Karpas-422 (cell line): ENCODE measurements around the gene LRSAM1. TPM values are rescaled to one million over a fixed set of nuclear protein-coding genes. Genes with fewer than 3 reads are reported as not detected.

Experiments used
- DNase-seq: peaks from one replicate; pipeline ENCODE4 v3.0.0-alpha.2; 2015
- H2AFZ ChIP-seq: fragments of 200-600 bp; sonication (generic); 2 replicates; pipeline ENCODE4 v1.6.1; 2014; ENCODE audit warnings: antibody characterized with exemption, low read length, mixed read lengths
- H3K27ac ChIP-seq: fragments of 200-600 bp; sonication (generic); 2 replicates; pipeline ENCODE4 v1.5.1; 2014; ENCODE audit warnings: mild to moderate bottlenecking, low read length, moderate library complexity
- H3K27me3 ChIP-seq: fragments of 200-600 bp; sonication (generic); 2 replicates; pipeline ENCODE4 v1.6.1; 2014; ENCODE audit warnings: low read length, mixed read lengths
- H3K36me3 ChIP-seq: fragments of 200-600 bp; sonication (generic); 2 replicates; pipeline ENCODE4 v1.6.1; 2014; ENCODE audit warnings: low read length, mixed read lengths; ENCODE audit not compliant: insufficient read depth
- H3K4me1 ChIP-seq: fragments of 200-600 bp; sonication (generic); 2 replicates; pipeline ENCODE4 v1.6.1; 2014; ENCODE audit warnings: mild to moderate bottlenecking, low read length, mixed read lengths
- H3K4me2 ChIP-seq: fragments of 200-600 bp; sonication (generic); 2 replicates; pipeline ENCODE4 v1.6.1; 2014; ENCODE audit warnings: low read length, low read depth, mild to moderate bottlenecking; ENCODE audit not compliant: poor library complexity, severe bottlenecking
- H3K4me3 ChIP-seq: fragments of 200-600 bp; sonication (generic); 2 replicates; pipeline ENCODE4 v1.5.1; 2014; ENCODE audit warnings: mild to moderate bottlenecking, antibody characterized with exemption, low read length, mixed read lengths
- H3K79me2 ChIP-seq: fragments of 200-600 bp; sonication (generic); 2 replicates; pipeline ENCODE4 v1.6.1; 2014; ENCODE audit warnings: mild to moderate bottlenecking, low read length, mixed read lengths
- H3K9ac ChIP-seq: fragments of 200-600 bp; sonication (generic); 2 replicates; pipeline ENCODE4 v1.6.0; 2014; ENCODE audit warnings: low read length
- H3K9me2 ChIP-seq: fragments of 200-600 bp; sonication (generic), shearing (Covaris generic); replicated peaks from 2 replicates; pipeline ENCODE4 v1.6.0; 2014; ENCODE audit warnings: mild to moderate bottlenecking, low read length, moderate library complexity; ENCODE audit not compliant: insufficient read depth
- H3K9me3 ChIP-seq: fragments of 300-700, 200-600 bp; sonication (generic); 2 replicates; pipeline ENCODE4 v1.6.1; 2014; ENCODE audit warnings: low read length, mixed read lengths
- H4K20me1 ChIP-seq: fragments of 200-600 bp; sonication (generic); 2 replicates; pipeline ENCODE4 v1.6.1; 2014; ENCODE audit warnings: mild to moderate bottlenecking, antibody characterized with exemption, low read length, low read depth; ENCODE audit not compliant: insufficient read depth
- total RNA-seq: library from RNA; depleted of rRNA; stranded (reverse); fragments of >200 nt; shearing (Covaris generic); gene quantifications from 2 replicates; pipeline ENCODE4 v1.2.3, GENCODE V29; 2014; ENCODE audit warnings: low replicate concordance

LRSAM1 gene
- total RNA-seq, 1 experiment from 2014 or later: 14.4 TPM

DNA sequence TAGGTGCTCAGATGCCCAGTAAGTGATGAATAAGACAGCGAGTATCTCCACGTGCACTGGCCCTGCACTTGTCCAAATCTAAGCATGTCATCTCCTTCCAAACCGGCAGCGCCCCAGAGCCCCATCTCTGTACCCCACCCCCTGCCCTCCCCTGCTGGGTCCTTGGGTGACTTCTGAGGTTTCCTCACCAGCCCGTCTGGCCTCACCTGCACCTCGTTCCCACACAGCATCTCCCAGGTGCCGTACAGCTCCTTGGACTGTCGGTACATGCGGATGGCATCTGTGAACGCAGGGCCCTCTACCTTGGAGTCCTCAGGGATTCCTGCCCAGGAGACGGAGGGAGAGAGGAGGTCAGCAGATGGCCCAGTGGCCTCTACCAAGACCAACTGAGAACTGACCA, 66.3 kb downstream of the LRSAM1 start:
- DNase-seq: no peak
- H4K20me1 ChIP-seq: no peaks in the 10 kb centered on the region
- no peaks in the 10 kb centered on the region for H3K27me3 ChIP-seq

DNA sequence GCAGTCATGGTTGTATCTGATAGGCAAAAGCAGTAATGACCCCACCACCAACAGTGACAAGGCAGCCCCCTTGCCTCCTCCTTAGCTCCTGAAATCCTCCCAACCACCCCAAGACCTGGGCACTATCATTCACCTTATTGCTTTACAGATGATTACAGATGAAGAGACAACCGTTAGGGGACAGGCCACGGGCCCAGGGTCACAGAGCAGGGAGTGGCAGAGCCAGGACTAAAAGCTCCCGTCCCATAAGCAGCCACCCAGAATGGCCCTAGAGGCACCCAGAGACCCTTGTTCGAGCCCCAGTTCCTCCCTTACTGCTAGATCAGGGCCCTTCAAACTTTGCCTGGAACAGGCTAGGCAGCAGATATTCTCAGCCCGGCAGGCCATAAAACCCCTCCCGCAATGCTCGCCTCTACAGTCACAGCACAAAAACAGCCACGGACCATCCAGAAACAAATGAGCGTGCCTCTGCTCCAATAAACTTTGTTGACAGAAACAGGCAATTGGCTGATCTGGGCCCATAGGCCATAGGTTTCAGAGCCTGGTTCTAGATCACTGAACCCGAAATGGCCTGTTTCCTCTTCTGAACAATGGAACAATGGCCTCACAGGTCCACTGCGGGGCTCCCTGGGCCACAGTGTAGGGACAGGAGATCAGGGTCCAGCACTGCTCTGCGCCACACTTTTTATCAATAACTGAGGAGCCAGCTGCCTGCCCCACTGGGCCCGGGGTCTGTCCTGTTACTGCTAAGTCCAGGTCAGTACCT, 67.0 kb downstream of the LRSAM1 start:
- no peaks in the 10 kb centered on the region for H3K9me2 ChIP-seq
- no peak overlapping the region for H3K4me3 ChIP-seq
- no peaks in the 10 kb centered on the region for H3K27me3 ChIP-seq
- H3K27ac ChIP-seq: no peak overlapping the region
- H3K9me3 ChIP-seq: peaks cover 1% of the 10 kb centered on the region; the same call in 1 of the 2 replicates
- H3K36me3 ChIP-seq: no peaks in the 10 kb centered on the region
- no peak overlapping the region for H3K4me2 ChIP-seq
- H3K4me1 ChIP-seq: no peaks in the 10 kb centered on the region
- H4K20me1 ChIP-seq: no peaks in the 10 kb centered on the region
- no peaks in the 10 kb centered on the region for H3K79me2 ChIP-seq
- no peak for DNase-seq
- no peak overlapping the region for H3K9ac ChIP-seq
- H2AFZ ChIP-seq: no peak overlapping the region

More for the DNA sequence above, 66.3 kb downstream of the LRSAM1 start:
- H3K79me2 ChIP-seq: no peaks in the 10 kb centered on the region
- no peak overlapping the region for H3K9ac ChIP-seq
- H3K4me3 ChIP-seq: no peak overlapping the region
- H2AFZ ChIP-seq: no peak overlapping the region
- no peaks in the 10 kb centered on the region for H3K9me2 ChIP-seq
- H3K9me3 ChIP-seq: no peaks in the 10 kb centered on the region; the same call in 1 of the 2 replicates
- H3K4me1 ChIP-seq: no peaks in the 10 kb centered on the region
- no peak overlapping the region for H3K4me2 ChIP-seq
- H3K36me3 ChIP-seq: no peaks in the 10 kb centered on the region
- H3K27ac ChIP-seq: no peak overlapping the region

- H4K20me1 ChIP-seq: no peaks in the 10 kb centered on the region
- H3K4me2 ChIP-seq: no peak overlapping the region
- H3K9ac ChIP-seq: no peak overlapping the region
- H3K9me2 ChIP-seq: no peaks in the 10 kb centered on the region
- H3K79me2 ChIP-seq: no peaks in the 10 kb centered on the region
- no peaks in the 10 kb centered on the region for H3K27me3 ChIP-seq
- H3K4me3 ChIP-seq: no peak overlapping the region
- no peak overlapping the region for H3K27ac ChIP-seq
- no peaks in the 10 kb centered on the region for H3K4me1 ChIP-seq
- no peak for DNase-seq
- peaks cover 14% of the 10 kb centered on the region; the same call in 1 of the 2 replicates for H3K9me3 ChIP-seq
- no peaks in the 10 kb centered on the region for H3K36me3 ChIP-seq
- no peak overlapping the region for H2AFZ ChIP-seq
Observed at GRCh38 chr9:127519301-127520166, 68.2 kb downstream of the LRSAM1 start.

DNA sequence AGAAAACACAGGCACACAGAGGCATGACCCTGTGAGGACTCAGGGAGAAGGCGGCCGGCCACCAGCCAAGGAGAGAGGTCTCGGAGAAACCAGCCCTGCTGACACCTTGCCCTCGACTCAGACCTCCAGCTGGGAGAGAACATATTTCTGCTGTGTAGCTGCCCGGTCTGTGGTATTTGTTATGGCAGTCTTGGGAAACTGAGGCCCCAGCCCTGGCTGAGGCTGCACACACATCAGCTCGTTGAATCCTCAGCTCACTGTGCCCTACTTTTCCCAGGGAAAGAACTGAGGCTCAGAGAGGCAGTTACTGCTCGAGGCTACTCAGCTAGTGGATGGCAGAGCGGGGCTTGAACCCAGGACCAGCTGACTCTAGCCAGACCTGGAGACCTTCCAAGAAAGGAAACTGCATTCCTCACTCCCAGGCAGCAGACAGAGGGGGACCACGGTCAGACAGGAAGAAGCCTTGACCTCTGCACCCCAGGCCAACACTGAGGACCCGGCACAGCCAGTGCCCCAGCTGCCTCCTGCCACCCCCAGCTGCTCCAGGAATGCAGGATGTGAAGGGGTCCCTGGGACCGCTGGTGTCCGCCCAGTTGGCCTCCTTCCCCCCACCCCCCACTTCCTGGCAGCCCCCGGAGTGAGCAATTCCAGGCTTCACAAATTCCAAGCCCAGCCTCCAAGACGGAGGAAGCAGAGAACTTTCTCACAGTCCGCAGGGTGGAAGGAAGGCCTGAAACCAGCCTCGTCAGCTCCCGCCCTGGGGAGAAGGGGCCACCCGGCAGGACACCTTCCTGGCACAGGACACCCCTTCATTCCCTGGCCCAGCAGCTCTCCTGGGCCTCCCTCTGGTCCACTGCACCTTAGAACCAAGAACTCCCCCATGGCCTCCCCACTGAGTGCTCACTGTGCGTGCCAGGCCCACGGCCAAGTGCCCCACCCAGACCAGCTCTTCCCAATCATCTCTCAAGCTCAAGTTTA, 69.9 kb downstream of the LRSAM1 start:
- no peaks in the 10 kb centered on the region for H3K4me1 ChIP-seq
- peaks cover 25% of the 10 kb centered on the region for H3K9me3 ChIP-seq
- H3K27ac ChIP-seq: no peak overlapping the region
- H3K79me2 ChIP-seq: no peaks in the 10 kb centered on the region
- H3K4me2 ChIP-seq: no peak overlapping the region
- H2AFZ ChIP-seq: no peak overlapping the region
- no peaks in the 10 kb centered on the region for H3K27me3 ChIP-seq
- H3K9ac ChIP-seq: no peak overlapping the region
- no peaks in the 10 kb centered on the region for H3K36me3 ChIP-seq
- DNase-seq: no peak
- no peaks in the 10 kb centered on the region for H4K20me1 ChIP-seq
- H3K9me2 ChIP-seq: no peaks in the 10 kb centered on the region
- H3K4me3 ChIP-seq: no peak overlapping the region

DNA sequence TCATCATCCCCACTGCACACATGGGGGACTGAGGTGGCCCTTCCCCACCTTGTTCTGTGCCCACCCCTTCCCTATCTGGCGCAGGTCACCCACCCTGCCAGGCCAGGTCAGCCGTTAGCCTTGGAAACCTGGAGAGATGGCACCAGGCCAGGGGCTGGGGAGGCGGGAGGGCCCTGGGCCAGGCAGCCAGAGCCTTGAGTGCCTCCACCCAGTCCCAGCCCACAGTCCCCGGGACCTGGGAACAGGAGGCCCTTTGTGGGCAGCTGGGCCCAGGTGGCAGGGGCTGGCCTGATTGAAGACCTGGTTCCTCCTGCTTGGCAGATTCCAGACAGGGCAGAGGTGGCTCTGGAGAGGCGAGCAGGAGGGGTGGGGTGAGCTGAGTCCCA, 70.6 kb downstream of the LRSAM1 start:
- Histone ChIP-seq H3K4me1 (no peaks in the 10 kb centered on the region), H4K20me1 (no peaks in the 10 kb centered on the region), H3K9ac (no peak overlapping the region), H3K27ac (no peak overlapping the region), H3K79me2 (no peaks in the 10 kb centered on the region), H3K9me3 (peaks cover 25% of the 10 kb centered on the region), H3K27me3 (no peaks in the 10 kb centered on the region), H2AFZ (no peak overlapping the region), H3K4me3 (no peak overlapping the region), H3K9me2 (no peaks in the 10 kb centered on the region), H3K4me2 (no peak overlapping the region), H3K36me3 (no peaks in the 10 kb centered on the region)
- no peak for DNase-seq

- H3K27me3 ChIP-seq: no peaks in the 10 kb centered on the region
- H3K36me3 ChIP-seq: no peaks in the 10 kb centered on the region
- H3K79me2 ChIP-seq: no peaks in the 10 kb centered on the region
- H3K4me1 ChIP-seq: no peaks in the 10 kb centered on the region
- no peak overlapping the region for H3K4me3 ChIP-seq
- no peak overlapping the region for H3K4me2 ChIP-seq
- H3K9me3 ChIP-seq: peaks cover 25% of the 10 kb centered on the region
- DNase-seq: no peak
- H2AFZ ChIP-seq: no peak overlapping the region
- H3K27ac ChIP-seq: no peak overlapping the region
- no peak overlapping the region for H3K9ac ChIP-seq
- no peaks in the 10 kb centered on the region for H4K20me1 ChIP-seq
- H3K9me2 ChIP-seq: no peaks in the 10 kb centered on the region
Observed at GRCh38 chr9:127522727-127523126, 71.4 kb downstream of the LRSAM1 start.

GRCh38 chr9:127523312-127523851, 72.1 kb downstream of the LRSAM1 start:
- no peak overlapping the region for H2AFZ ChIP-seq
- no peaks in the 10 kb centered on the region for H3K4me1 ChIP-seq
- no peak overlapping the region for H3K9ac ChIP-seq
- H3K9me2 ChIP-seq: no peaks in the 10 kb centered on the region
- DNase-seq: peak; percentile 69
- H3K4me2 ChIP-seq: no peak overlapping the region
- no peak overlapping the region for H3K4me3 ChIP-seq
- H3K27me3 ChIP-seq: no peaks in the 10 kb centered on the region
- H4K20me1 ChIP-seq: no peaks in the 10 kb centered on the region
- peaks cover 25% of the 10 kb centered on the region for H3K9me3 ChIP-seq
- H3K36me3 ChIP-seq: no peaks in the 10 kb centered on the region
- H3K27ac ChIP-seq: no peak overlapping the region
- H3K79me2 ChIP-seq: no peaks in the 10 kb centered on the region
